HG03280 (cell line): ENCODE results near the gene SSC5D.

Experiments
- ATAC-seq: cut with Tn5 transposase; IDR thresholded peaks from one replicate; pipeline ENCODE4 v1.9.1; 2021; ENCODE audit warnings: mild to moderate bottlenecking, moderate library complexity; ENCODE audit not compliant: unreplicated experiment

The SSC5D gene

GRCh38 chr19:55552620-55553019 is 64.4 kb downstream of the SSC5D start:
- ATAC-seq: no peak

- ATAC-seq: no peak
Observed at GRCh38 chr19:55553217-55554182, 65.3 kb downstream of the SSC5D start.

- ATAC-seq: no peak
Observed at GRCh38 chr19:55554302-55554701, 66.1 kb downstream of the SSC5D start.

GRCh38 chr19:55554741-55555152 is 66.5 kb downstream of the SSC5D start:
- ATAC-seq: no peak

GRCh38 chr19:55559684-55560083 is 71.4 kb downstream of the SSC5D start:
- no peak for ATAC-seq

- no peak for ATAC-seq
Observed at GRCh38 chr19:55563261-55563690, 75.0 kb downstream of the SSC5D start.

- no peak for ATAC-seq
Observed at GRCh38 chr19:55566823-55567222, 78.6 kb downstream of the SSC5D start.

- no peak for ATAC-seq
Observed at GRCh38 chr19:55567708-55568328, 79.6 kb downstream of the SSC5D start.
